ENCODE data around the gene NEK3.

GRCh38 chr13:52164989-52165388 is 5.6 kb upstream of the NEK3 start:
- TF ChIP-seq CTCF (IDR thresholded peaks at IDR 0.05; ENCODE audit: low read length) (no peak), EZH2 (IDR thresholded peaks at IDR 0.05; ENCODE audit: borderline replicate concordance, low read length) (no peak)
